WTC11 (cell line): Measurements from ENCODE around the gene AASDHPPT. TPM values are rescaled to one million over a fixed set of nuclear protein-coding genes. Genes with fewer than 3 reads are reported as not detected.
A peak's percentile ranks its signal among the peaks of the same experiment; 100 is the strongest.

Experiments used
- ATAC-seq: fragments of 200-7000 bp; cut with Tn5 transposase; 2 replicates; pipeline ENCODE4 v1.10.0; 2021; ENCODE audit warnings: mild to moderate bottlenecking, moderate library complexity
- CTCF ChIA-PET: fragments of 300-600 bp; sonication (Branson Sonifier 250); formaldehyde crosslinking; loops from one replicate; lab custom pipeline; 2021; ENCODE audit warnings: antibody characterized with exemption; lab: Charles Lee
- POLR2A ChIA-PET: fragments of 350-600 bp; sonication (Branson Sonifier 250); formaldehyde crosslinking; loops from one replicate; lab custom pipeline; 2021; ENCODE audit warnings: antibody characterized with exemption; lab: Charles Lee
- DNase-seq: peaks from one replicate; pipeline ENCODE4 v3.0.0; 2021; ENCODE audit warnings: low spot score
- H3K27ac Mint-ChIP-seq: 2 replicates; pipeline ENCODE4 v1.8.0; 2021; ENCODE audit warnings: mixed read lengths
- H3K27me3 Mint-ChIP-seq: 2 replicates; pipeline ENCODE4 v1.8.0; 2021; ENCODE audit warnings: low read depth, mild to moderate bottlenecking, moderate library complexity, mixed read lengths
- H3K36me3 Mint-ChIP-seq: 2 replicates; pipeline ENCODE4 v1.8.0; 2021; ENCODE audit warnings: mixed read lengths
- H3K4me1 Mint-ChIP-seq: 2 replicates; pipeline ENCODE4 v1.8.0; 2022; ENCODE audit warnings: mixed read lengths
- H3K4me3 Mint-ChIP-seq: 2 replicates; pipeline ENCODE4 v1.8.0; 2021; ENCODE audit warnings: mild to moderate bottlenecking, moderate library complexity, mixed read lengths
- H3K9me3 Mint-ChIP-seq: 2 replicates; pipeline ENCODE4 v1.8.0; 2021; ENCODE audit warnings: mixed read lengths
- ARID4B ChIP-seq: sonication (generic); formaldehyde crosslinking; IDR thresholded peaks from 2 replicates; pipeline ENCODE4 v1.8.0; 2023; ENCODE audit warnings: missing genetic modification reagents, mild to moderate bottlenecking, borderline replicate concordance
- CBFB ChIP-seq: sonication (generic); formaldehyde crosslinking; IDR thresholded peaks from 2 replicates; pipeline ENCODE4 v1.8.1; 2022; ENCODE audit warnings: mild to moderate bottlenecking, low read depth, missing genetic modification reagents
- CDX4 ChIP-seq: fragments of 250-450 bp; sonication (Bioruptor Pico); IDR thresholded peaks from 2 replicates; pipeline ENCODE4 v1.9.0; 2021; ENCODE audit warnings: moderate library complexity, mild to moderate bottlenecking, inconsistent platforms, borderline replicate concordance
- E2F5 ChIP-seq: sonication (generic); formaldehyde crosslinking; IDR thresholded peaks from 2 replicates; pipeline ENCODE4 v1.8.1; 2022; ENCODE audit warnings: mild to moderate bottlenecking, moderate library complexity, missing genetic modification reagents
- ELF4 ChIP-seq: sonication (generic); formaldehyde crosslinking; IDR thresholded peaks from 2 replicates; pipeline ENCODE4 v1.8.1; 2022; ENCODE audit warnings: low read depth, mild to moderate bottlenecking, moderate library complexity, missing genetic modification reagents
- GTF2I ChIP-seq: fragments of 250-450 bp; sonication (Bioruptor Pico); conservative IDR thresholded peaks from 2 replicates; pipeline ENCODE4 v1.4.0; 2021; ENCODE audit warnings: mild to moderate bottlenecking
- JUN ChIP-seq: sonication (generic); formaldehyde crosslinking; IDR thresholded peaks from 2 replicates; pipeline ENCODE4 v1.8.0; 2023; ENCODE audit warnings: mild to moderate bottlenecking, missing genetic modification reagents
- MLX ChIP-seq: sonication (generic); formaldehyde crosslinking; IDR thresholded peaks from 2 replicates; pipeline ENCODE4 v1.8.1; 2023; ENCODE audit warnings: mild to moderate bottlenecking, missing genetic modification reagents, moderate library complexity
- MXD4 ChIP-seq: fragments of 250-450 bp; sonication (Bioruptor Pico); IDR thresholded peaks from 2 replicates; pipeline ENCODE4 v1.8.0; 2021; ENCODE audit warnings: mild to moderate bottlenecking, moderate library complexity, borderline replicate concordance
- NFATC4 ChIP-seq: fragments of 250-450 bp; sonication (Bioruptor Pico); IDR thresholded peaks from 2 replicates; pipeline ENCODE4 v1.9.0; 2021; ENCODE audit warnings: mild to moderate bottlenecking
- SMAD3 ChIP-seq: sonication (generic); formaldehyde crosslinking; IDR thresholded peaks from 2 replicates; pipeline ENCODE4 v1.8.0; 2022; ENCODE audit warnings: missing genetic modification reagents, mild to moderate bottlenecking, borderline replicate concordance
- STAT6 ChIP-seq: sonication (generic); formaldehyde crosslinking; conservative IDR thresholded peaks from 2 replicates; pipeline ENCODE4 v1.8.1; 2023; ENCODE audit warnings: mild to moderate bottlenecking, low read depth, missing genetic modification reagents, moderate library complexity
- TEAD4 ChIP-seq: sonication (generic); formaldehyde crosslinking; IDR thresholded peaks from 2 replicates; pipeline ENCODE4 v1.8.0; 2022; ENCODE audit warnings: mild to moderate bottlenecking, missing genetic modification reagents
- ZBTB43 ChIP-seq: sonication (generic); formaldehyde crosslinking; IDR thresholded peaks from 2 replicates; pipeline ENCODE4 v1.8.1; 2023; ENCODE audit warnings: mild to moderate bottlenecking, missing genetic modification reagents
- ZNF532 ChIP-seq: fragments of 250-450 bp; sonication (Bioruptor Pico); IDR thresholded peaks from 2 replicates; pipeline ENCODE4 v1.9.0; 2021; ENCODE audit warnings: mild to moderate bottlenecking, borderline replicate concordance
- total RNA-seq: library from RNA; stranded (reverse); gene quantifications from 3 replicates; pipeline ENCODE4 v1.2.3, GENCODE V29; 2021

AASDHPPT gene
- total RNA-seq, 1 experiment from 2014 or later = 37.0 TPM

GRCh38 chr11:106098893-106099553, 21.6 kb downstream of the AASDHPPT start:
- H3K27ac Mint-ChIP-seq = no peak overlapping the region; the same call in 1 of the 2 replicates
- peaks cover 38% of the 10 kb centered on the region for H3K36me3 Mint-ChIP-seq
- H3K4me1 Mint-ChIP-seq = peaks cover 15% of the 10 kb centered on the region
- no peak for TF ChIP-seq ELF4 (CRISPR knock-in tag)
- H3K4me3 Mint-ChIP-seq = no peak overlapping the region
- peaks cover 12% of the 10 kb centered on the region for H3K9me3 Mint-ChIP-seq
- DNase-seq = no peak
- ChIA-PET CTCF (interaction anchor here (1.1 kb wide), 1 partner anchor 22 kb away, joined by 3 read pairs; the partner anchor contains the start of genes AASDHPPT and KBTBD3), POLR2A (no interaction called here)
- H3K27me3 Mint-ChIP-seq = no peaks in the 10 kb centered on the region
- no peak for ATAC-seq

GRCh38 chr11:106101370-106101769, 23.9 kb downstream of the AASDHPPT start:
- POLR2A ChIA-PET = no interaction called here
- peak; percentile 67 for ATAC-seq
- Mint-ChIP-seq H3K36me3 (peaks cover 25% of the 10 kb centered on the region), H3K27me3 (no peaks in the 10 kb centered on the region), H3K4me1 (peaks cover 15% of the 10 kb centered on the region), H3K4me3 (no peak overlapping the region), H3K9me3 (peaks cover 12% of the 10 kb centered on the region), H3K27ac (no peak overlapping the region)
- DNase-seq = no peak
- CTCF ChIA-PET = interaction anchor here (1.1 to 1.3 kb wide), 2 partner anchors 14 to 16 kb away, joined by 3 to 4 read pairs; no protein-coding TSS in a partner anchor
- TF ChIP-seq NFATC4 (CRISPR knock-in tag) (no peak), MXD4 (CRISPR knock-in tag) (no peak), GTF2I (CRISPR knock-in tag) (no peak), MLX (CRISPR knock-in tag) (no peak), ZNF532 (no peak), ARID4B (CRISPR knock-in tag) (no peak), JUN (no peak), CBFB (no peak), TEAD4 (CRISPR knock-in tag) (no peak), SMAD3 (CRISPR knock-in tag) (no peak), ZBTB43 (CRISPR knock-in tag) (no peak), E2F5 (CRISPR knock-in tag) (no peak), STAT6 (CRISPR knock-in tag) (no peak), CDX4 (no peak)
